GM12878 (cell line): Measurements from ENCODE around the gene ADAMTS6. TPM values are rescaled to one million over a fixed set of nuclear protein-coding genes. Genes with fewer than 3 reads are reported as not detected.

Experiments used
- ATAC-seq: fragments of 200-7000 bp; cut with Tn5 transposase; 3 replicates; pipeline ENCODE4 v1.9.1; 2020; ENCODE audit warnings: mild to moderate bottlenecking, moderate library complexity
- BruUV-seq: library from RNA; stranded (reverse); fragments of 400-500 nt; replicated peaks from 2 replicates; lab custom pipeline; 2021; lab: Mats Ljungman, UMichigan
- CTCF ChIA-PET: fragments of 300-600 bp; sonication (Branson Sonifier 250); formaldehyde crosslinking; extraction: SDS; loops from one replicate; lab custom pipeline; 2021; ENCODE audit warnings: inconsistent platforms; lab: Yijun Ruan, JAX
- POLR2A ChIA-PET: fragments of 350-600 bp; formaldehyde crosslinking; extraction: SDS; loops from one replicate; lab custom pipeline; 2021; ENCODE audit warnings: inconsistent platforms; lab: Charles Lee
- RAD21 ChIA-PET: fragments of 300-600 bp; sonication (Branson Sonifier 250); formaldehyde crosslinking; loops from one replicate; lab custom pipeline; 2023; ENCODE audit warnings: antibody characterized with exemption; ENCODE audit not compliant: unreplicated experiment; lab: Charles Lee
- SMC1A ChIA-PET: fragments of 300-600 bp; sonication (Branson Sonifier 250); formaldehyde crosslinking; loops from one replicate; lab custom pipeline; 2023; ENCODE audit not compliant: unreplicated experiment, uncharacterized antibody; lab: Charles Lee
- DNase-seq: peaks from one replicate; pipeline ENCODE4 v3.0.0-alpha.2; 2011; ENCODE audit warnings: low read depth, low spot score
- FAIRE-seq: peaks from 3 replicates; lab custom pipeline; 2011; peaks lifted over from hg19 to GRCh38; lab: Jason Lieb, UNC
- H2AFZ ChIP-seq: 2 replicates; pipeline ENCODE4 v1.6.0; 2011; ENCODE audit warnings: low read depth, low read length, control low read depth; ENCODE audit not compliant: control insufficient read depth
- H3K27ac ChIP-seq: 2 replicates; pipeline ENCODE4 v1.5.1; 2011; ENCODE audit warnings: control low read depth; ENCODE audit not compliant: control insufficient read depth, insufficient read depth
- H3K27me3 ChIP-seq, 2 experiments: replicated peaks in 1 of 2; 2 replicates each; pipeline versions ENCODE4 v1.6.0 to v1.6.1; 2011; ENCODE audit warnings: low read length in 1 of 2; ENCODE audit not compliant: control insufficient read depth in 2 of 2, insufficient read depth in 2 of 2
- H3K36me3 ChIP-seq, 2 experiments: 2 replicates each; pipeline ENCODE4 v1.5.1; 2011; ENCODE audit warnings: low read length in 1 of 2; ENCODE audit not compliant: control insufficient read depth in 2 of 2, insufficient read depth in 2 of 2
- H3K4me1 ChIP-seq: 2 replicates; pipeline ENCODE4 v1.6.1; 2011; ENCODE audit warnings: mild to moderate bottlenecking, low read length, moderate library complexity, mixed read lengths; ENCODE audit not compliant: control insufficient read depth, insufficient read depth
- H3K4me2 ChIP-seq: 2 replicates; pipeline ENCODE4 v1.6.0; 2011; ENCODE audit warnings: control low read depth; ENCODE audit not compliant: control insufficient read depth, insufficient read depth
- H3K4me3 ChIP-seq: fragments of 200-600 bp; sonication (generic); 2 replicates; pipeline ENCODE4 v1.5.1; 2016
- H3K79me2 ChIP-seq: 2 replicates; pipeline ENCODE4 v1.6.0; 2011; ENCODE audit warnings: low read length; ENCODE audit not compliant: control insufficient read depth, insufficient read depth
- H3K9ac ChIP-seq: 2 replicates; pipeline ENCODE4 v1.8.0; 2011; ENCODE audit warnings: low read length, control low read depth, mixed read lengths; ENCODE audit not compliant: control insufficient read depth, insufficient read depth
- H3K9me3 ChIP-seq: replicated peaks from 3 replicates; pipeline ENCODE4 v1.5.1; 2011; ENCODE audit warnings: mild to moderate bottlenecking, low read length; ENCODE audit not compliant: control insufficient read depth, insufficient read depth
- H4K20me1 ChIP-seq: 2 replicates; pipeline ENCODE4 v1.6.0; 2011; ENCODE audit not compliant: control insufficient read depth, insufficient read depth
- ATF7 ChIP-seq: fragments of 450-650 bp; IDR thresholded peaks from 2 replicates; pipeline ENCODE4 v1.6.1; 2016; ENCODE audit warnings: low read depth, mild to moderate bottlenecking
- CEBPB ChIP-seq, 2 experiments: fragments of 150-350 bp in 1 of 2; IDR thresholded peaks; 2 replicates each; pipeline ENCODE4 v1.6.1; 2012 to 2014; ENCODE audit warnings: low read depth in 2 of 2, low read length in 2 of 2, borderline replicate concordance in 1 of 2, inconsistent platforms in 1 of 2
- KDM1A ChIP-seq: fragments of 200-600 bp; sonication (generic); IDR thresholded peaks from 2 replicates; pipeline ENCODE4 v1.6.1; 2016; ENCODE audit warnings: borderline replicate concordance
- MEF2B ChIP-seq: fragments of 450-650 bp; IDR thresholded peaks from 2 replicates; pipeline ENCODE4 v1.6.1; 2018; ENCODE audit warnings: mild to moderate bottlenecking, moderate library complexity; ENCODE audit not compliant: partially characterized antibody, poor library complexity, severe bottlenecking
- NKRF ChIP-seq: fragments of 450-650 bp; conservative IDR thresholded peaks from 2 replicates; pipeline ENCODE4 v1.6.1; 2017; ENCODE audit warnings: mild to moderate bottlenecking, moderate library complexity
- PAX5 ChIP-seq: IDR thresholded peaks from 2 replicates; pipeline ENCODE4 v1.6.1; 2011; ENCODE audit warnings: low read depth, low read length, borderline replicate concordance
- RCOR1 ChIP-seq: conservative IDR thresholded peaks from 2 replicates; pipeline ENCODE4 v1.6.1; 2012; ENCODE audit warnings: low read depth, low read length, improper control_type of control experiment
- RELA ChIP-seq: fragments of 450-650 bp; IDR thresholded peaks from 2 replicates; pipeline ENCODE4 v1.8.0; 2014; ENCODE audit warnings: borderline replicate concordance; ENCODE audit not compliant: partially characterized antibody
- WGBS: methylation state at CpG from one replicate; pipeline ENCODE4 v1.1.6; 2016; ENCODE audit warnings: low lambda C conversion rate; ENCODE audit not compliant: insufficient replicate concordance, insufficient coverage; ENCODE audit errors: missing lambda C conversion rate; 5-methylcytosine and 5-hydroxymethylcytosine counted together
- in situ Hi-C: fragments of 300-500 bp; cut with MboI; formaldehyde crosslinking; loops from 9 replicates; pipeline ENCODE4 v1.14.3; 2018; ENCODE audit warnings: mixed read lengths
- intact Hi-C: fragments of 100-400 bp; cut with micrococcal nuclease; formaldehyde crosslinking; loops from one replicate; pipeline ENCODE4 v1.14.2; 2022; ENCODE audit not compliant: unreplicated experiment
- polyA plus RNA-seq, 11 experiments: library from polyadenylated mRNA; depleted of rRNA in 4 of 11; unstranded in 6 of 11; stranded (reverse) in 5 of 11; fragments of >200 nt; fragmentation: Nextera tagmentation in 4 of 11; fragmentation: Illumina TruSeq in 1 of 11; extraction: Ambion mirVana in 4 of 11; extraction: Trizol in 1 of 11; gene quantifications; 1 replicate in 1 of 11; 2 replicates in 10 of 11; pipeline versions ENCODE4 v1.2.1 to v1.2.3, GENCODE V29; 2011 to 2016; ENCODE audit warnings: inconsistent platforms in 2 of 11, missing spikeins in 2 of 11, low read depth in 1 of 11
- total RNA-seq, 4 experiments: library from RNA; depleted of rRNA in 3 of 4; stranded (reverse); fragments of >200 nt in 3 of 4; fragmentation: Illumina TruSeq in 1 of 4; extraction: Trizol in 1 of 4; gene quantifications; 2 replicates each; pipeline versions ENCODE4 v1.2.1 to v1.2.3, GENCODE V29; 2013 to 2021

ADAMTS6 gene
- total and polyA plus RNA-seq, 10 of the 15 experiments (the other 5 are each of a cell fraction or from before 2014, with no cell fraction given): 1.1 to 12.3 (median 6.5) TPM

GRCh38 chr5:65209341-65209740, 272.4 kb downstream of the ADAMTS6 start (continued):
- TF ChIP-seq CEBPB (IDR thresholded peaks at IDR 0.05; ENCODE audit: borderline replicate concordance in 1 of 2, low read depth in 2 of 2, low read length in 2 of 2): no peak

GRCh38 chr5:65204966-65205365, 276.8 kb downstream of the ADAMTS6 start:
- no peaks in the 10 kb centered on the region for H4K20me1 ChIP-seq
- H3K4me1 ChIP-seq: no peaks in the 10 kb centered on the region
- H2AFZ ChIP-seq: no peak overlapping the region
- intact Hi-C loops: no loop called here
- ChIA-PET SMC1A (interaction anchor here (0.7 to 1.8 kb wide), 4 partner anchors 10 to 20 kb away, joined by 3 to 6 read pairs (median 4); no protein-coding TSS in a partner anchor), RAD21 (no interaction called here), POLR2A (interaction anchor here (0.7 kb wide), 1 partner anchor 40 kb away, joined by 4 read pairs; no protein-coding TSS in a partner anchor), CTCF (no interaction called here)
- H3K9ac ChIP-seq: no peak overlapping the region
- H3K9me3 ChIP-seq: no peaks in the 10 kb centered on the region
- BruUV-seq: no TSS peak
- no peak for TF ChIP-seq MEF2B
- TF ChIP-seq RELA: no peak
- no peak for TF ChIP-seq ATF7
- no peak for TF ChIP-seq NKRF
- TF ChIP-seq PAX5: no peak
- TF ChIP-seq RCOR1: no peak
- no peak for TF ChIP-seq KDM1A
- in situ Hi-C loops: no loop called here
- H3K27me3 ChIP-seq: no peaks in the 10 kb centered on the region
- no peak overlapping the region for H3K27ac ChIP-seq
- FAIRE-seq: no peak
- no peak overlapping the region for H3K4me2 ChIP-seq
- no peaks in the 10 kb centered on the region for H3K36me3 ChIP-seq
- 79% methylated on average over 3 of the region's 3 CpGs for WGBS
- no peak for DNase-seq
- H3K79me2 ChIP-seq: no peaks in the 10 kb centered on the region
- no peak for ATAC-seq
- no peak overlapping the region for H3K4me3 ChIP-seq
